ENCODE measurements around the gene ELAVL3.

The ELAVL3 gene

DNA sequence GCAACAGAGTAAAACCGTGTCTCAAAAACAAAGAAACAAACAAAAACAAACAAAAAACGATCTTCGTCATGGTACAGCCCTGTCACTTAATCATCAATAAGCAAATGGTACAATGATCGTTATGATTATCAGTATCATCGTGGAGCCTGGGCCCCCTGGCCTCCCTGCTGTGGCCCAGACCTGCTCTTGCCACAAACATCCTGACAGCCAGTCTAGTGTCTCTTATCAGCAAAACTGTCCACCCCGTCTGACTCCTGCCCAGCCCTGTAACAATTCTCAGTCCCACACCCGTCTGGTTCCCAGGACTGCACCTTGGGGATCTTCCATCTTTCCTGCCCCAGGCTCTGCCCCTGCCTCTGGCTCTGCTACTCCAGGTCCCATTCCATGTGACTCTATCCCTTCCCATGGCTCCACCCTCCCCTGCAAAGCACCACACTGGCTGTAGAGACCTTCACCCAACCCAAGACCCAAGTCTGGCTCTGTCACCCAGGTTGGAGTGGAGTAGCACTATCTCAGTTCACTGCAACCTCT, 19.1 kb upstream of the ELAVL3 start:
- TF ChIP-seq BACH2 (CRISPR knock-in tag; IDR thresholded peaks at IDR 0.05; ENCODE audit: borderline replicate concordance) = no peak
- no peak for TF ChIP-seq ZFP3 (CRISPR knock-in tag; IDR thresholded peaks at IDR 0.05)
- TF ChIP-seq GLIS3 (CRISPR knock-in tag; IDR thresholded peaks at IDR 0.05) = no peak
- TF ChIP-seq CSRNP3 (CRISPR knock-in tag; IDR thresholded peaks at IDR 0.05) = no peak
- TF ChIP-seq ZNF8 (CRISPR knock-in tag; IDR thresholded peaks at IDR 0.05) = no peak
- no peak for TF ChIP-seq TSHZ2 (CRISPR knock-in tag; IDR thresholded peaks at IDR 0.05)
- no peak for TF ChIP-seq ESRRG (CRISPR knock-in tag; IDR thresholded peaks at IDR 0.05)
- TF ChIP-seq PPARA (CRISPR knock-in tag; IDR thresholded peaks at IDR 0.05; ENCODE audit: borderline replicate concordance) = no peak
- TF ChIP-seq POU6F1 (CRISPR knock-in tag; IDR thresholded peaks at IDR 0.05; ENCODE audit: borderline replicate concordance, low read depth) = no peak
- no peak for TF ChIP-seq TOX (CRISPR knock-in tag; IDR thresholded peaks at IDR 0.05; ENCODE audit: borderline replicate concordance)
- TF ChIP-seq ZFP30 (CRISPR knock-in tag; IDR thresholded peaks at IDR 0.05) = no peak
- TF ChIP-seq CSDC2 (CRISPR knock-in tag; IDR thresholded peaks at IDR 0.05) = no peak
- TF ChIP-seq, protein P1, sequence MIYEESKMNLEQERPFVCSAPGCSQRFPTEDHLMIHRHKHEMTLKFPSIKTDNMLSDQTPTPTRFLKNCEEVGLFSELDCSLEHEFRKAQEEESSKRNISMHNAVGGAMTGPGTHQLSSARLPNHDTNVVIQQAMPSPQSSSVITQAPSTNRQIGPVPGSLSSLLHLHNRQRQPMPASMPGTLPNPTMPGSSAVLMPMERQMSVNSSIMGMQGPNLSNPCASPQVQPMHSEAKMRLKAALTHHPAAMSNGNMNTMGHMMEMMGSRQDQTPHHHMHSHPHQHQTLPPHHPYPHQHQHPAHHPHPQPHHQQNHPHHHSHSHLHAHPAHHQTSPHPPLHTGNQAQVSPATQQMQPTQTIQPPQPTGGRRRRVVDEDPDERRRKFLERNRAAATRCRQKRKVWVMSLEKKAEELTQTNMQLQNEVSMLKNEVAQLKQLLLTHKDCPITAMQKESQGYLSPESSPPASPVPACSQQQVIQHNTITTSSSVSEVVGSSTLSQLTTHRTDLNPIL (CRISPR knock-in tag; IDR thresholded peaks at IDR 0.05; ENCODE audit: low read depth) = no peak
- TF ChIP-seq ZNF565 (CRISPR knock-in tag; conservative IDR thresholded peaks at IDR 0.05; ENCODE audit: low read depth) = no peak
- TF ChIP-seq ZNF70 (CRISPR knock-in tag; IDR thresholded peaks at IDR 0.05) = no peak
- no peak for TF ChIP-seq ZC3H10 (CRISPR knock-in tag; IDR thresholded peaks at IDR 0.05)
- no peak for TF ChIP-seq TCF4 (CRISPR knock-in tag; IDR thresholded peaks at IDR 0.05; ENCODE audit: borderline replicate concordance)
- no peak for TF ChIP-seq RARB (CRISPR knock-in tag; IDR thresholded peaks at IDR 0.05)
- no peak for TF ChIP-seq SNAI2 (CRISPR knock-in tag; IDR thresholded peaks at IDR 0.05)
- no peak for TF ChIP-seq ARNTL (CRISPR knock-in tag; IDR thresholded peaks at IDR 0.05; ENCODE audit: borderline replicate concordance, low read depth)
- no peak for ATAC-seq

DNA sequence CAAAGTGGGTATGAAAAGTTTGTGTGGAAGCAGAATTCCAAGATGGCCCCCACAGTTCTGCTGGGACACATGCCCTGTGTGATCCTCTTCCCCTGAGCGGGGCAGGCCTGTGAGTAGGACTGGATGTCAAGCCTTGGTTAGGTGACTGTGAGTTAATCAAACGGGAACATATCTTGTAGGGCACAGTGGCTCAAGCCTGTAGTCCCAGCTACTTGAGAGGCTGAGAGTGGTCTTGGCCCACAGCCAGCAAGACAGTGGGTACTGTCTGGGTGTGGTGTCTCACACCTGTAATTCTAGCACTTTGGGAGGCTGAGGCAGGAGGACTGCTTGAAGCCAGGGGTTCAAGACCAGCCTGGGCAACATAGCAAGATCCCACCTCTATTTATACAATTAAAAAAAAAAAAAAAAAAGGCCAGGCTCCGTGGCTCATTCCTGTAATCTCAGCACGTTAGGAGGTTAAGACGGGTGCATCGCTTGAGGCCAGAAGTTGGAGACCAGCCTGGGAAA, 18.4 kb upstream of the ELAVL3 start:
- ATAC-seq = no peak
- TF ChIP-seq CSDC2 (CRISPR knock-in tag; IDR thresholded peaks at IDR 0.05) (no peak), POU6F1 (CRISPR knock-in tag; IDR thresholded peaks at IDR 0.05; ENCODE audit: borderline replicate concordance, low read depth) (no peak), PPARA (CRISPR knock-in tag; IDR thresholded peaks at IDR 0.05; ENCODE audit: borderline replicate concordance) (no peak), CSRNP3 (CRISPR knock-in tag; IDR thresholded peaks at IDR 0.05) (no peak), OSR1 (CRISPR knock-in tag; IDR thresholded peaks at IDR 0.05) (no peak), TCF4 (CRISPR knock-in tag; IDR thresholded peaks at IDR 0.05; ENCODE audit: borderline replicate concordance) (no peak), ZFP3 (CRISPR knock-in tag; IDR thresholded peaks at IDR 0.05) (no peak), GLIS3 (CRISPR knock-in tag; IDR thresholded peaks at IDR 0.05) (no peak), ZFP30 (CRISPR knock-in tag; IDR thresholded peaks at IDR 0.05) (no peak), BACH2 (CRISPR knock-in tag; IDR thresholded peaks at IDR 0.05; ENCODE audit: borderline replicate concordance) (no peak), ZNF70 (CRISPR knock-in tag; IDR thresholded peaks at IDR 0.05) (no peak), RARB (CRISPR knock-in tag; IDR thresholded peaks at IDR 0.05) (no peak), SNAI2 (CRISPR knock-in tag; IDR thresholded peaks at IDR 0.05) (no peak)
